Caco-2 (cell line): ENCODE results near the gene TBC1D8B. TPM values are rescaled to one million over a fixed set of nuclear protein-coding genes. Genes with fewer than 3 reads are reported as not detected.

Experiments used
- BruUV-seq: library from RNA; stranded (reverse); fragments of 400-500 nt; replicated peaks from 2 replicates; lab custom pipeline; 2021; lab: Mats Ljungman, UMichigan
- CTCF ChIA-PET: fragments of 300-600 bp; sonication (Branson Sonifier 250); formaldehyde crosslinking; loops from one replicate; lab custom pipeline; 2022; ENCODE audit warnings: antibody characterized with exemption; lab: Charles Lee
- POLR2A ChIA-PET: fragments of 300-600 bp; sonication (Branson Sonifier 250); formaldehyde crosslinking; loops from one replicate; lab custom pipeline; 2022; ENCODE audit warnings: antibody characterized with exemption; lab: Charles Lee
- DNase-seq, 2 experiments: peaks; one replicate each; pipeline versions ENCODE4 v3.0.0 to v3.0.0-alpha.2; 2020 to 2022
- H3K27me3 ChIP-seq: replicated peaks from 2 replicates; pipeline ENCODE4 v1.6.0; 2011; ENCODE audit warnings: low read length; ENCODE audit not compliant: control insufficient read depth, insufficient read depth
- H3K36me3 ChIP-seq: 2 replicates; pipeline ENCODE4 v1.5.1; 2011; ENCODE audit warnings: low read length; ENCODE audit not compliant: control insufficient read depth, insufficient read depth
- H3K4me1 ChIP-seq: fragments of 250-450 bp; sonication (Bioruptor Pico); 2 replicates; pipeline ENCODE4 v1.5.1; 2020; ENCODE audit warnings: mild to moderate bottlenecking
- H3K4me3 ChIP-seq: 2 replicates; pipeline ENCODE4 v1.5.1; 2011; ENCODE audit warnings: low read depth, mild to moderate bottlenecking, control low read depth, low read length
- H3K9me3 ChIP-seq: fragments of 250-450 bp; sonication (Bioruptor Pico); 2 replicates; pipeline ENCODE4 v1.5.1; 2020; ENCODE audit warnings: mild to moderate bottlenecking, moderate library complexity
- H3K27ac Mint-ChIP-seq: one replicate; pipeline ENCODE4 v1.8.0; 2022; ENCODE audit warnings: mixed read lengths; ENCODE audit not compliant: unreplicated experiment
- H3K27me3 Mint-ChIP-seq: one replicate; pipeline ENCODE4 v1.8.0; 2022; ENCODE audit warnings: mixed read lengths; ENCODE audit not compliant: insufficient read depth, unreplicated experiment
- H3K36me3 Mint-ChIP-seq: one replicate; pipeline ENCODE4 v1.8.0; 2022; ENCODE audit warnings: mild to moderate bottlenecking, mixed read lengths; ENCODE audit not compliant: insufficient read depth, unreplicated experiment
- H3K4me1 Mint-ChIP-seq: one replicate; pipeline ENCODE4 v1.8.0; 2022; ENCODE audit warnings: low read depth, mixed read lengths; ENCODE audit not compliant: unreplicated experiment
- H3K4me3 Mint-ChIP-seq: one replicate; pipeline ENCODE4 v1.8.0; 2022; ENCODE audit warnings: mild to moderate bottlenecking, moderate library complexity, mixed read lengths; ENCODE audit not compliant: unreplicated experiment
- H3K9me3 Mint-ChIP-seq: one replicate; pipeline ENCODE4 v1.8.0; 2022; ENCODE audit warnings: mixed read lengths; ENCODE audit not compliant: unreplicated experiment
- CTCF ChIP-seq, 2 experiments: fragments of 200-600 bp in 1 of 2; IDR thresholded peaks; 1 replicate in 1 of 2; 2 replicates in 1 of 2; pipeline versions ENCODE4 v1.5.1 to v1.8.0; 2011 to 2022; ENCODE audit warnings: antibody characterized with exemption in 1 of 2, control low read depth in 1 of 2, inconsistent platforms in 1 of 2, low read depth in 1 of 2, low read length in 1 of 2, mild to moderate bottlenecking in 1 of 2, moderate library complexity in 1 of 2; ENCODE audit not compliant: insufficient read depth in 1 of 2, severe bottlenecking in 1 of 2, unreplicated experiment in 1 of 2
- intact Hi-C: fragments of 100-400 bp; cut with micrococcal nuclease; formaldehyde crosslinking; loops from one replicate; pipeline ENCODE4 v1.10.0; 2022; ENCODE audit not compliant: unreplicated experiment
- total RNA-seq: library from RNA; stranded (reverse); gene quantifications from 2 replicates; pipeline ENCODE4 v1.2.3, GENCODE V29; 2022

TBC1D8B gene
- total RNA-seq, 1 experiment from 2014 or later, result 7.4 TPM

DNA sequence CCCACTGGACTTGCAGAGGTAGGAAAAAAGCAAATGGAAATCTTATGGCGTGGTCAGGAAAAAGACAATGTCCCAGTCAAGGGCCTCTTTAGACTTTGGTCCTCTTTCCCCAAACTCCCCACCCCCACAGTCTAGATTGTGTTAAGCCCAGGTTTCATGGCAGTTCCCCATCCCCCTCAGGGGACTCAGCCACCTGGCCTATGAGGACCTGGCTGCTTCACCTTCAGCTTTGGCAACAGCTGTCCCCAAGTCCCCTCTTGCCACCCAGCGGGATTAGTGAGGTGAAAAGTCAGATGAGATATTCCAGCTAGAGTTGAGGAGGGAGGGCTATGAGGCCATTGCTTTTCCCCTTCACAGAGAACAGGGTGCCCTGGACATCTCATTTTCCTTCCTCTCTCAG is 100.2 kb downstream of the TBC1D8B start:
- Mint-ChIP-seq H3K9me3 (no peaks in the 10 kb centered on the region), H3K36me3 (no peaks in the 10 kb centered on the region), H3K27me3 (no peaks in the 10 kb centered on the region), H3K4me3 (no peak overlapping the region), H3K27ac (no peak overlapping the region), H3K4me1 (peaks cover 17% of the 10 kb centered on the region)
- intact Hi-C loops, result loop anchor here (1.0 kb wide), 1 partner anchor 30 kb away; no protein-coding TSS in a partner anchor
- no peak for TF ChIP-seq CTCF (IDR thresholded peaks at IDR 0.05; ENCODE audit: insufficient read depth in 1 of 2, low read depth in 1 of 2, low read length in 1 of 2, severe bottlenecking in 1 of 2, unreplicated experiment in 1 of 2)
- H3K27me3 ChIP-seq, result no peaks in the 10 kb centered on the region
- no TSS peak for BruUV-seq
- H3K4me1 ChIP-seq, result peaks cover 42% of the 10 kb centered on the region
- POLR2A ChIA-PET, result no interaction called here
- peak; percentile 36 to 60 for DNase-seq
- no peaks in the 10 kb centered on the region for H3K9me3 ChIP-seq
- CTCF ChIA-PET, result interaction anchor here (1.5 to 2.1 kb wide), 3 partner anchors 8 to 57 kb away, joined by 5 to 9 read pairs (median 8); no protein-coding TSS in a partner anchor
- H3K4me3 ChIP-seq, result no peak overlapping the region
- no peaks in the 10 kb centered on the region for H3K36me3 ChIP-seq

- POLR2A ChIA-PET, result interaction anchor here (0.7 kb wide), 1 partner anchor 29 kb away, joined by 3 read pairs; no protein-coding TSS in a partner anchor
- H3K27me3 Mint-ChIP-seq, result no peaks in the 10 kb centered on the region
- no TSS peak for BruUV-seq
- no peak within 1 kb of the TSS for H3K4me3 Mint-ChIP-seq
- CTCF ChIA-PET, result interaction anchor here (0.6 to 2.1 kb wide), 5 partner anchors 9 to 803 kb away, joined by 3 to 12 read pairs (median 5); no protein-coding TSS in a partner anchor
- peaks cover 17% of the 10 kb centered on the region for H3K4me1 Mint-ChIP-seq
- H3K36me3 Mint-ChIP-seq, result no peaks in the 10 kb centered on the region
- TF ChIP-seq CTCF (IDR thresholded peaks at IDR 0.05; ENCODE audit: insufficient read depth in 1 of 2, low read depth in 1 of 2, low read length in 1 of 2, severe bottlenecking in 1 of 2, unreplicated experiment in 1 of 2), result no peak
- intact Hi-C loops, result no loop called here
- Histone ChIP-seq H3K4me1 (peaks cover 40% of the 10 kb centered on the region), H3K36me3 (no peaks in the 10 kb centered on the region), H3K9me3 (no peaks in the 10 kb centered on the region), H3K4me3 (no peak within 1 kb of the TSS), H3K27me3 (no peaks in the 10 kb centered on the region)
- DNase-seq, result no peak
- H3K9me3 Mint-ChIP-seq, result no peaks in the 10 kb centered on the region
- H3K27ac Mint-ChIP-seq, result no peak within 1 kb of the TSS
These were observed 100.9 kb downstream of the TBC1D8B start, which contains the start of gene RIPPLY1 for GRCh38 chrX:106903291-106903824. Gene RIPPLY1, minus strand, starts transcription at chrX:106903341. Its CDS starts 54 bp downstream, at chrX:106903287.

- Mint-ChIP-seq H3K27ac (no peak overlapping the region), H3K27me3 (no peaks in the 10 kb centered on the region), H3K4me1 (peaks cover 15% of the 10 kb centered on the region), H3K9me3 (no peaks in the 10 kb centered on the region), H3K36me3 (no peaks in the 10 kb centered on the region), H3K4me3 (no peak overlapping the region)
- Histone ChIP-seq H3K4me1 (peaks cover 33% of the 10 kb centered on the region), H3K9me3 (no peaks in the 10 kb centered on the region), H3K4me3 (no peak overlapping the region), H3K36me3 (no peaks in the 10 kb centered on the region), H3K27me3 (no peaks in the 10 kb centered on the region)
- no TSS peak for BruUV-seq
- CTCF ChIA-PET, result interaction anchor here (0.6 to 1.5 kb wide), 3 partner anchors 10 to 92 kb away, joined by 3 to 5 read pairs (median 4); no protein-coding TSS in a partner anchor
- POLR2A ChIA-PET, result interaction anchor here (0.7 kb wide), 1 partner anchor 29 kb away, joined by 3 read pairs; no protein-coding TSS in a partner anchor
- intact Hi-C loops, result no loop called here
- TF ChIP-seq CTCF (IDR thresholded peaks at IDR 0.05; ENCODE audit: insufficient read depth in 1 of 2, low read depth in 1 of 2, low read length in 1 of 2, severe bottlenecking in 1 of 2, unreplicated experiment in 1 of 2), result no peak
- DNase-seq, result no peak
These were observed 101.5 kb downstream of the TBC1D8B start for GRCh38 chrX:106903856-106904528.
